ENCODE results near the gene MED12.

MED12 gene

DNA sequence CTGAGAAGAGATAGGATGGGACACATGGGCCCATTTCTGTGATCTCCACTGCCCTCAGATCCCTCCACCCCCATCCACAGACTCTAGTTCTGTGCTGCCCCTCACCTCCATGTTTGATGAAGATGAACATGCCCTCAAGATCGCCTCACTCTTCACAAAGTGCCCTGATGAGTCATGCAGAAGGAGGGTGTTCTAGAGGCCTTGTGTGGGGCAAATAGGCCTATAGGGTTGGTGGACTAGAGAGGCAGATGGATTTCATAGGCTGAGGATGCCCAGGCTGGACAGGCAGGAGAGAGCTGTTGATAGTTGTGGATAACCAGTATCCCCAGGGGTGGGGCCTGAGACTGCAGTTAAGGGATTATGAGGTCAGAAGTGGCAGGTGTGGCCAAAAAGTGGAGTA, 12.0 kb upstream of the MED12 start, which contains the start of gene CXorf65:
CXorf65 (minus strand) TSS at position 314 of the 400 bp plus-strand sequence; CDS start at position 130, 184 bp downstream.
- Histone ChIP-seq H3K27ac (ENCODE audit: low read depth, low read length) (no peak within 1 kb of the TSS), H3K9ac (ENCODE audit: low read length) (no peak within 1 kb of the TSS), H3K79me2 (ENCODE audit: insufficient read depth, low read length) (peaks cover 11% of the 10 kb centered on the region; the same call in 1 of the 2 replicates), H3K9me2 (replicated peaks; ENCODE audit: insufficient read depth, low read length) (no peaks in the 10 kb centered on the region), H4K20me1 (ENCODE audit: low read depth, low read length) (no peaks in the 10 kb centered on the region), H3K36me3 (ENCODE audit: low read length) (no peaks in the 10 kb centered on the region), H2AFZ (ENCODE audit: low read depth, low read length, severe bottlenecking) (no peak within 1 kb of the TSS), H3K9me3 (ENCODE audit: insufficient read depth, low read length) (no peaks in the 10 kb centered on the region), H3K4me3 (ENCODE audit: insufficient read depth, low read length, poor library complexity, severe bottlenecking) (no peak within 1 kb of the TSS), H3K27me3 (ENCODE audit: low read length) (no peaks in the 10 kb centered on the region), H3K4me2 (ENCODE audit: low read depth, low read length, poor library complexity, severe bottlenecking) (no peak within 1 kb of the TSS), H3F3A (ENCODE audit: insufficient read depth) (no peaks in the 10 kb centered on the region)
- TF ChIP-seq, protein P1, sequence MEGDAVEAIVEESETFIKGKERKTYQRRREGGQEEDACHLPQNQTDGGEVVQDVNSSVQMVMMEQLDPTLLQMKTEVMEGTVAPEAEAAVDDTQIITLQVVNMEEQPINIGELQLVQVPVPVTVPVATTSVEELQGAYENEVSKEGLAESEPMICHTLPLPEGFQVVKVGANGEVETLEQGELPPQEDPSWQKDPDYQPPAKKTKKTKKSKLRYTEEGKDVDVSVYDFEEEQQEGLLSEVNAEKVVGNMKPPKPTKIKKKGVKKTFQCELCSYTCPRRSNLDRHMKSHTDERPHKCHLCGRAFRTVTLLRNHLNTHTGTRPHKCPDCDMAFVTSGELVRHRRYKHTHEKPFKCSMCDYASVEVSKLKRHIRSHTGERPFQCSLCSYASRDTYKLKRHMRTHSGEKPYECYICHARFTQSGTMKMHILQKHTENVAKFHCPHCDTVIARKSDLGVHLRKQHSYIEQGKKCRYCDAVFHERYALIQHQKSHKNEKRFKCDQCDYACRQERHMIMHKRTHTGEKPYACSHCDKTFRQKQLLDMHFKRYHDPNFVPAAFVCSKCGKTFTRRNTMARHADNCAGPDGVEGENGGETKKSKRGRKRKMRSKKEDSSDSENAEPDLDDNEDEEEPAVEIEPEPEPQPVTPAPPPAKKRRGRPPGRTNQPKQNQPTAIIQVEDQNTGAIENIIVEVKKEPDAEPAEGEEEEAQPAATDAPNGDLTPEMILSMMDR (IDR thresholded peaks at IDR 0.05; ENCODE audit: insufficient read depth, low read length, poor library complexity, severe bottlenecking): no peak
- no peak for TF ChIP-seq EZH2phosphoT487 (conservative IDR thresholded peaks at IDR 0.05; ENCODE audit: low read length)

DNA sequence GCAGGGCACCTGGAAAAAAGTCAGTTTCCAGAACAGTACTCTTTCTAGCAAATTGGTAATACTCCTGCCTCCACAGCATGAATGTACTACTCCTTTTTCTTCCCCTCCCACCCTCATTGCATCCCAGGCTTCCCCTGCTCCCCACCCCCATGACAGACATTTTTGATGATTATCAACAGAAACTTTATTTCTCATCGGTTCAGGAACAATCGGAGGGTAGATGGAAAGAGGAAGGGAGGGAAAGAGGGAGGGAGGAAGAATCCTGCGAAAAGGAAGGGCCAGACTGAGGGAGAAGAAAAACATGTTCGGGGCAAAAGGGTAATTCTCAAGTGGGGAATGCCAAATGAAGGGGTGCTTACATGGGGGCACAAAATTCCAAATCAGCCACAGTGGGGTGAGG, 11.2 kb upstream of the MED12 start:
- Histone ChIP-seq H3K9me3 (ENCODE audit: insufficient read depth, low read length) (no peaks in the 10 kb centered on the region), H3K9ac (ENCODE audit: low read length) (no peak overlapping the region), H3K4me2 (ENCODE audit: low read depth, low read length, poor library complexity, severe bottlenecking) (no peak overlapping the region), H3K9me2 (replicated peaks; ENCODE audit: insufficient read depth, low read length) (no peaks in the 10 kb centered on the region), H4K20me1 (ENCODE audit: low read depth, low read length) (no peaks in the 10 kb centered on the region), H2AFZ (ENCODE audit: low read depth, low read length, severe bottlenecking) (no peak overlapping the region), H3K27me3 (ENCODE audit: low read length) (no peaks in the 10 kb centered on the region), H3K36me3 (ENCODE audit: low read length) (no peaks in the 10 kb centered on the region), H3K4me3 (ENCODE audit: insufficient read depth, low read length, poor library complexity, severe bottlenecking) (no peak overlapping the region), H3K79me2 (ENCODE audit: insufficient read depth, low read length) (peaks cover 16% of the 10 kb centered on the region; the same call in 1 of the 2 replicates), H3F3A (ENCODE audit: insufficient read depth) (peaks cover 7% of the 10 kb centered on the region), H3K27ac (ENCODE audit: low read depth, low read length) (no peak overlapping the region)
- no peak for TF ChIP-seq EZH2phosphoT487 (conservative IDR thresholded peaks at IDR 0.05; ENCODE audit: low read length)
- TF ChIP-seq, protein P1 (IDR thresholded peaks at IDR 0.05; ENCODE audit: insufficient read depth, low read length, poor library complexity, severe bottlenecking): no peak

DNA sequence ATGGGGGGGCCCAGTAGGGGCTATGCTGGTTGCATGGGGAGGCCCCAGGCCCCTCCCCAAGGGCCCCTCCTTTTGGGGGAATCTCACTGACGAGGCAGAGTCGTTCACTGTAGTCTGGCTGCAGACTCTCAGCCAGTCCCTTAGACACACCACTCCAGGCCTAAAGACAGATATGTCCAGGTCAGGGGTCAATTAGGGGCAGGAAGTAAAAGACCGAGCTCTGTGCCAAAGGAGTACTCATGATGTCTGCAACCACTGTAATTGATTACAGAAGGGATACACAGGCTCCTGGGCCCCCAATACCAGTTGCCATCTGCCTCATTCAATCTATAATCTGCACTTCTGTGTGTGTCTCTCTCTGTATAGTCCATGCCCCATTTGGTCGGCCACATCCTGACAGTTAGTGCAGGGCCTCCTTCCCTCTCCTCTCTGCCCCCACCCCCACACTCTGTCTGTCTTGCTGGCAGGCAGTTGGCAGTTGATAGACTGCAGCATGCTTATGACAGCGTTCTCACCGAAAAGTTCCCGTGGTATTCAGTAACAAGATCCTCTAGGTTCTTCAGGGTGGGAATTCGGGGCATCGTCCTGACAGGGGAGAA, 10.5 kb upstream of the MED12 start:
- no peaks in the 10 kb centered on the region for H4K20me1 ChIP-seq (ENCODE audit: low read depth, low read length)
- no peak overlapping the region for H3K4me3 ChIP-seq (ENCODE audit: insufficient read depth, low read length, poor library complexity, severe bottlenecking)
- peaks cover 16% of the 10 kb centered on the region; the same call in 1 of the 2 replicates for H3K79me2 ChIP-seq (ENCODE audit: insufficient read depth, low read length)

More for the DNA sequence above, 10.5 kb upstream of the MED12 start:
- H3K27me3 ChIP-seq (ENCODE audit: low read length): no peaks in the 10 kb centered on the region
- H3K27ac ChIP-seq (ENCODE audit: low read depth, low read length): no peak overlapping the region
- no peaks in the 10 kb centered on the region for H3K9me2 ChIP-seq (replicated peaks; ENCODE audit: insufficient read depth, low read length)
- no peaks in the 10 kb centered on the region for H3K36me3 ChIP-seq (ENCODE audit: low read length)
- H3K9ac ChIP-seq (ENCODE audit: low read length): no peak overlapping the region
- H3F3A ChIP-seq (ENCODE audit: insufficient read depth): peaks cover 10% of the 10 kb centered on the region
- no peak for TF ChIP-seq EZH2phosphoT487 (conservative IDR thresholded peaks at IDR 0.05; ENCODE audit: low read length)
- TF ChIP-seq, protein P1 (IDR thresholded peaks at IDR 0.05; ENCODE audit: insufficient read depth, low read length, poor library complexity, severe bottlenecking): no peak
- no peak overlapping the region for H2AFZ ChIP-seq (ENCODE audit: low read depth, low read length, severe bottlenecking)
- H3K9me3 ChIP-seq (ENCODE audit: insufficient read depth, low read length): no peaks in the 10 kb centered on the region
- no peak overlapping the region for H3K4me2 ChIP-seq (ENCODE audit: low read depth, low read length, poor library complexity, severe bottlenecking)

All from SU-DHL-6 (cell line).